SU-DHL-6 (cell line): ENCODE data around the gene MCF2L2.

ENCODE experiments used
- EZH2phosphoT487 ChIP-seq: fragments of 200-600 bp; sonication (generic), shearing (Covaris generic); conservative IDR thresholded peaks from 2 replicates; pipeline ENCODE4 v1.6.1; 2018; ENCODE audit warnings: mild to moderate bottlenecking, antibody characterized with exemption, low read length, moderate library complexity, mixed read lengths
- TF ChIP-seq, protein P1 (sequence below): fragments of 200-600 bp; sonication (generic); IDR thresholded peaks from one replicate; pipeline ENCODE4 v1.5.1; 2017; ENCODE audit warnings: antibody characterized with exemption, mild to moderate bottlenecking, low read length, moderate library complexity; ENCODE audit not compliant: insufficient read depth, poor library complexity, severe bottlenecking

GRCh38 chr3:183330881-183331280 lies 97.5 kb downstream of the MCF2L2 start:
- TF ChIP-seq, protein P1, sequence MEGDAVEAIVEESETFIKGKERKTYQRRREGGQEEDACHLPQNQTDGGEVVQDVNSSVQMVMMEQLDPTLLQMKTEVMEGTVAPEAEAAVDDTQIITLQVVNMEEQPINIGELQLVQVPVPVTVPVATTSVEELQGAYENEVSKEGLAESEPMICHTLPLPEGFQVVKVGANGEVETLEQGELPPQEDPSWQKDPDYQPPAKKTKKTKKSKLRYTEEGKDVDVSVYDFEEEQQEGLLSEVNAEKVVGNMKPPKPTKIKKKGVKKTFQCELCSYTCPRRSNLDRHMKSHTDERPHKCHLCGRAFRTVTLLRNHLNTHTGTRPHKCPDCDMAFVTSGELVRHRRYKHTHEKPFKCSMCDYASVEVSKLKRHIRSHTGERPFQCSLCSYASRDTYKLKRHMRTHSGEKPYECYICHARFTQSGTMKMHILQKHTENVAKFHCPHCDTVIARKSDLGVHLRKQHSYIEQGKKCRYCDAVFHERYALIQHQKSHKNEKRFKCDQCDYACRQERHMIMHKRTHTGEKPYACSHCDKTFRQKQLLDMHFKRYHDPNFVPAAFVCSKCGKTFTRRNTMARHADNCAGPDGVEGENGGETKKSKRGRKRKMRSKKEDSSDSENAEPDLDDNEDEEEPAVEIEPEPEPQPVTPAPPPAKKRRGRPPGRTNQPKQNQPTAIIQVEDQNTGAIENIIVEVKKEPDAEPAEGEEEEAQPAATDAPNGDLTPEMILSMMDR = no peak
- TF ChIP-seq EZH2phosphoT487 = no peak
